Vagina (tissue), 2 donors: ENCODE data around the gene CBX8. TPM values are rescaled to one million over a fixed set of nuclear protein-coding genes. Genes with fewer than 3 reads are reported as not detected.

Experiments used
- DNase-seq, 2 donors: peaks; one replicate each; pipeline ENCODE4 v3.0.0-alpha.2; 2017; ENCODE audit errors: extremely low spot score in 2 of 2
- H3K27ac ChIP-seq: fragments of 200-600 bp; sonication (generic); one replicate; pipeline ENCODE4 v1.5.1; 2019
- H3K27me3 ChIP-seq: fragments of 200-600 bp; sonication (generic); one replicate; pipeline ENCODE4 v1.5.1; 2019
- H3K36me3 ChIP-seq, 2 donors: fragments of 200-600 bp; sonication (generic); one replicate each; pipeline ENCODE4 v1.5.1; 2017 to 2019
- H3K4me1 ChIP-seq: fragments of 200-600 bp; sonication (generic); one replicate; pipeline ENCODE4 v1.5.1; 2019
- H3K4me3 ChIP-seq, 2 donors: fragments of 200-600 bp; sonication (generic); 1 replicate in 1 of 2; 2 replicates in 1 of 2; pipeline ENCODE4 v1.5.1; 2016 to 2019
- H3K9me3 ChIP-seq: fragments of 200-600 bp; sonication (generic); one replicate; pipeline ENCODE4 v1.5.1; 2019
- CTCF ChIP-seq, 3 experiments: fragments of 450-650 bp in 2 of 3; fragments of 200-600 bp in 1 of 3; sonication (generic) in 1 of 3; IDR thresholded peaks; one replicate each; pipeline ENCODE4 v1.5.1; 2017 to 2019; ENCODE audit warnings: antibody characterized with exemption in 3 of 3, mild to moderate bottlenecking in 2 of 3, moderate library complexity in 2 of 3
- POLR2A ChIP-seq, 2 donors: fragments of 450-650 bp; IDR thresholded peaks; one replicate each; pipeline ENCODE4 v1.6.1; 2017; ENCODE audit warnings: antibody characterized with exemption in 2 of 2, mild to moderate bottlenecking in 2 of 2, moderate library complexity in 2 of 2
- POLR2AphosphoS5 ChIP-seq, 2 donors: sonication (generic); formaldehyde crosslinking; IDR thresholded peaks; one replicate each; pipeline ENCODE4 v1.9.0; 2017; ENCODE audit warnings: antibody characterized with exemption in 2 of 2, mild to moderate bottlenecking in 2 of 2, low read depth in 1 of 2; ENCODE audit not compliant: insufficient read depth in 1 of 2
- intact Hi-C: fragments of 100-400 bp; cut with DNase I; formaldehyde crosslinking; loops from one replicate; pipeline ENCODE4 v1.15.1; 2023
- total RNA-seq: library from RNA; depleted of rRNA; stranded (reverse); fragments of >200 nt; gene quantifications from one replicate; pipeline ENCODE4 v1.2.3, GENCODE V29; 2016

Gene CBX8
- total RNA-seq, 1 donor from 2014 or later, result 0.98 TPM

- no peak overlapping the region for H3K4me3 ChIP-seq
- no peak overlapping the region for H3K27ac ChIP-seq
- no peaks in the 10 kb centered on the region for H3K36me3 ChIP-seq
- DNase-seq, result no peak
- H3K27me3 ChIP-seq, result peaks cover 48% of the 10 kb centered on the region
- no peaks in the 10 kb centered on the region for H3K9me3 ChIP-seq
- intact Hi-C loops, result no loop called here
- H3K4me1 ChIP-seq, result peaks cover 48% of the 10 kb centered on the region
- TF ChIP-seq CTCF (IDR thresholded peaks at IDR 0.05), result no peak
- TF ChIP-seq POLR2A (IDR thresholded peaks at IDR 0.05), result no peak
- no peak for TF ChIP-seq POLR2AphosphoS5 (IDR thresholded peaks at IDR 0.05; ENCODE audit: insufficient read depth in 1 of 2, low read depth in 1 of 2)
Measured at GRCh38 chr17:79806863-79807720, 10.2 kb upstream of the CBX8 start.

GRCh38 chr17:79806446-79806760, 9.5 kb upstream of the CBX8 start:
- H3K4me1 ChIP-seq, result peaks cover 45% of the 10 kb centered on the region
- intact Hi-C loops, result no loop called here

GRCh38 chr17:79804856-79805696, 8.2 kb upstream of the CBX8 start:
- no peak for DNase-seq
- H3K4me1 ChIP-seq, result peaks cover 45% of the 10 kb centered on the region

More at GRCh38 chr17:79806446-79806760, 9.5 kb upstream of the CBX8 start:
- Histone ChIP-seq H3K27me3 (peaks cover 49% of the 10 kb centered on the region), H3K9me3 (no peaks in the 10 kb centered on the region), H3K27ac (no peak overlapping the region), H3K4me3 (no peak overlapping the region), H3K36me3 (no peaks in the 10 kb centered on the region)
- TF ChIP-seq CTCF (IDR thresholded peaks at IDR 0.05) (no peak), POLR2AphosphoS5 (IDR thresholded peaks at IDR 0.05; ENCODE audit: insufficient read depth in 1 of 2, low read depth in 1 of 2) (no peak), POLR2A (IDR thresholded peaks at IDR 0.05) (no peak)
- DNase-seq, result no peak

GRCh38 chr17:79803997-79804855, 7.3 kb upstream of the CBX8 start:
- H3K9me3 ChIP-seq, result no peaks in the 10 kb centered on the region
- peak overlapping the region in 1 of 2 donors; percentile 9 for H3K4me3 ChIP-seq
- H3K27ac ChIP-seq, result no peak overlapping the region
- peaks cover 49% of the 10 kb centered on the region for H3K4me1 ChIP-seq
- H3K36me3 ChIP-seq, result no peaks in the 10 kb centered on the region
- H3K27me3 ChIP-seq, result peaks cover 50% of the 10 kb centered on the region
- intact Hi-C loops, result no loop called here
- no peak for TF ChIP-seq POLR2A (IDR thresholded peaks at IDR 0.05)
- no peak for TF ChIP-seq CTCF (IDR thresholded peaks at IDR 0.05)
- TF ChIP-seq POLR2AphosphoS5 (IDR thresholded peaks at IDR 0.05; ENCODE audit: insufficient read depth in 1 of 2, low read depth in 1 of 2), result no peak
- DNase-seq, result no peak

More at GRCh38 chr17:79804856-79805696, 8.2 kb upstream of the CBX8 start:
- Histone ChIP-seq H3K4me3 (no peak overlapping the region), H3K9me3 (no peaks in the 10 kb centered on the region), H3K36me3 (no peaks in the 10 kb centered on the region), H3K27me3 (peaks cover 46% of the 10 kb centered on the region), H3K27ac (no peak overlapping the region)
- intact Hi-C loops, result no loop called here
- TF ChIP-seq POLR2A (IDR thresholded peaks at IDR 0.05) (no peak), POLR2AphosphoS5 (IDR thresholded peaks at IDR 0.05; ENCODE audit: insufficient read depth in 1 of 2, low read depth in 1 of 2) (no peak), CTCF (IDR thresholded peaks at IDR 0.05) (no peak)
